Measurements from ENCODE around the gene FBXO48. TPM values are rescaled to one million over a fixed set of nuclear protein-coding genes. Genes with fewer than 3 reads are reported as not detected.

FBXO48 gene
- total and polyA plus RNA-seq, 4 donors: 0.52 to 1.9 (median 0.96) TPM

- 32 to 46% methylated on average over 1 of the region's 1 CpG for WGBS, 2 donors
- no peak for TF ChIP-seq CTCF (IDR thresholded peaks at IDR 0.05; ENCODE audit: control extremely low read depth, extremely low read depth)
- no peak for DNase-seq
- no peak overlapping the region for H3K4me3 ChIP-seq
- no peaks in the 10 kb centered on the region for H3K9me3 ChIP-seq (ENCODE audit: control insufficient read depth in 4 of 4, insufficient read depth in 3 of 4, low read length in 3 of 4)
- no peak for ATAC-seq (ENCODE audit: insufficient read depth, low FRiP score)
- H3K27me3 ChIP-seq (ENCODE audit: control insufficient read depth in 3 of 3, insufficient read depth in 3 of 3, low read length in 2 of 3): no peaks in the 10 kb centered on the region
- no peak overlapping the region for H3K27ac ChIP-seq (ENCODE audit: low read depth in 1 of 2, low read length in 1 of 2)
- no peaks in the 10 kb centered on the region for H3K4me1 ChIP-seq (ENCODE audit: control insufficient read depth in 5 of 5, insufficient read depth in 5 of 5, low read length in 5 of 5)
- no peak overlapping the region for H3K9ac ChIP-seq (ENCODE audit: insufficient read depth in 1 of 2, low read length in 2 of 2)
- no peaks in the 10 kb centered on the region for H3K36me3 ChIP-seq (ENCODE audit: control insufficient read depth in 4 of 4, insufficient read depth in 4 of 4, low read length in 4 of 4)
Measured at GRCh38 chr2:68512966-68513365, 45.9 kb upstream of the FBXO48 start.

GRCh38 chr2:68512326-68512725 is 45.2 kb upstream of the FBXO48 start:
- DNase-seq: no peak
- H3K9ac ChIP-seq (ENCODE audit: insufficient read depth in 1 of 2, low read length in 2 of 2): no peak overlapping the region
- H3K9me3 ChIP-seq (ENCODE audit: control insufficient read depth in 4 of 4, insufficient read depth in 3 of 4, low read length in 3 of 4): no peaks in the 10 kb centered on the region
- H3K36me3 ChIP-seq (ENCODE audit: control insufficient read depth in 4 of 4, insufficient read depth in 4 of 4, low read length in 4 of 4): no peaks in the 10 kb centered on the region
- TF ChIP-seq CTCF (IDR thresholded peaks at IDR 0.05; ENCODE audit: control extremely low read depth, extremely low read depth): no peak
- no peak for ATAC-seq (ENCODE audit: insufficient read depth, low FRiP score)
- H3K27me3 ChIP-seq (ENCODE audit: control insufficient read depth in 3 of 3, insufficient read depth in 3 of 3, low read length in 2 of 3): no peaks in the 10 kb centered on the region
- H3K4me3 ChIP-seq: no peak overlapping the region
- no peak overlapping the region for H3K27ac ChIP-seq (ENCODE audit: low read depth in 1 of 2, low read length in 1 of 2)
- H3K4me1 ChIP-seq (ENCODE audit: control insufficient read depth in 5 of 5, insufficient read depth in 5 of 5, low read length in 5 of 5): no peaks in the 10 kb centered on the region
- WGBS, 2 donors: 68 to 72% methylated on average over 3 of the region's 3 CpGs

GRCh38 chr2:68506170-68506569 is 39.1 kb upstream of the FBXO48 start:
- Histone ChIP-seq H3K4me1 (ENCODE audit: control insufficient read depth in 5 of 5, insufficient read depth in 5 of 5, low read length in 5 of 5) (no peaks in the 10 kb centered on the region), H3K9me3 (ENCODE audit: control insufficient read depth in 4 of 4, insufficient read depth in 3 of 4, low read length in 3 of 4) (no peaks in the 10 kb centered on the region), H3K4me3 (no peak overlapping the region), H3K9ac (ENCODE audit: insufficient read depth in 1 of 2, low read length in 2 of 2) (no peak overlapping the region), H3K36me3 (ENCODE audit: control insufficient read depth in 4 of 4, insufficient read depth in 4 of 4, low read length in 4 of 4) (no peaks in the 10 kb centered on the region), H3K27ac (ENCODE audit: low read depth in 1 of 2, low read length in 1 of 2) (no peak overlapping the region), H3K27me3 (ENCODE audit: control insufficient read depth in 3 of 3, insufficient read depth in 3 of 3, low read length in 2 of 3) (no peaks in the 10 kb centered on the region)
- DNase-seq: no peak
- 22 to 46% methylated on average over 3 of the region's 3 CpGs for WGBS, 2 donors
- ATAC-seq (ENCODE audit: insufficient read depth, low FRiP score): no peak
- TF ChIP-seq CTCF (IDR thresholded peaks at IDR 0.05; ENCODE audit: control extremely low read depth, extremely low read depth): no peak

- no peaks in the 10 kb centered on the region for H3K4me1 ChIP-seq (ENCODE audit: control insufficient read depth in 5 of 5, insufficient read depth in 5 of 5, low read length in 5 of 5)
- WGBS, 2 donors: 89 to 94% methylated on average over 2 of the region's 2 CpGs
Measured at GRCh38 chr2:68505603-68506159, 38.6 kb upstream of the FBXO48 start.

More at GRCh38 chr2:68505603-68506159, 38.6 kb upstream of the FBXO48 start:
- no peaks in the 10 kb centered on the region for H3K36me3 ChIP-seq (ENCODE audit: control insufficient read depth in 4 of 4, insufficient read depth in 4 of 4, low read length in 4 of 4)
- no peak for DNase-seq
- no peak overlapping the region for H3K9ac ChIP-seq (ENCODE audit: insufficient read depth in 1 of 2, low read length in 2 of 2)
- no peaks in the 10 kb centered on the region for H3K27me3 ChIP-seq (ENCODE audit: control insufficient read depth in 3 of 3, insufficient read depth in 3 of 3, low read length in 2 of 3)
- no peaks in the 10 kb centered on the region for H3K9me3 ChIP-seq (ENCODE audit: control insufficient read depth in 4 of 4, insufficient read depth in 3 of 4, low read length in 3 of 4)
- no peak overlapping the region for H3K27ac ChIP-seq (ENCODE audit: low read depth in 1 of 2, low read length in 1 of 2)
- ATAC-seq (ENCODE audit: insufficient read depth, low FRiP score): no peak
- TF ChIP-seq CTCF (IDR thresholded peaks at IDR 0.05; ENCODE audit: control extremely low read depth, extremely low read depth): no peak
- no peak overlapping the region for H3K4me3 ChIP-seq

Measured in lung (tissue), 12 donors.